Measurements from ENCODE around the gene FBXL19.

FBXL19 gene

DNA sequence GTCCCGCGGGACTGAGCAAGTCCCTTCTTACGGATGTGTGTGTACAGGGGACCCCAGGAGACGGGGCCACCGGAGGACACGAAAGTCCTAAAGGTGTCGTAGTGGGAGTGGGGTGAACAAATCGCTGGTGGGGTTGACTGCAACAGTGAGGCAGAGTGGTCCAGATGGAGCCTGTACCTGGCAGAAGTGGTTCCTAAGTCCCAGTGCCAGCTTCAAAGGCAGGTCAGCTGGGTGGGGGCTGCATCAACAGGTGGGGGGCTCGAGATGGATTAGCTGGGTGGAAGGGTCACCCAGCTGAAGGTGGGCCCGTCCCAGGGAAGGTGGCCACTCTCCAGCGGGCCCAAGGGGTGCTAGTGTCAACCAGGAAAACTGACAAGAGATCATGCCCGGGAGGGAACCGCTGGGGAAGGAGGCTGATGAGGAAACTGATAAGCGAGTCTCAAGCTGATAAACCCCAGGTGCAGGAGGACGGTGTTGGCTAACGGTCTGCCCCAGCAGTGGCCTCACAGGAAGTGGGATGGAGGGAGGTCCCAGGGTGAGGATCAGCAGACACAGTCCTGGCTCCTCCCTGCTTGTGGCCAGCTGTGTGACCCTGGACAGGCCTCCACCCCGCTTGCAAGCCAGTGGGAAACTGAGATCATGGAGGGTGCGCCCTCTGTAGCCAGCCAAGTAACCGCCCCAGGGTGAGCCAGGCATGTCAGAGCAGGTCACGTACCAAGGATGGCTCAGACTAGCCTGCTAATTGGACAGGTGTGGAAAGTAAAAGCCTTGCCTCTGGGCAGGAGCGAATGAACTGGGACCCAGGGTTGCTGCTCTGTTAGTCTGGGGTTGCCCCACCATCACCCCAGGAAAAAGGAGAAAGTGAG, 26.5 kb downstream of the FBXL19 start:
- DNase-seq (ENCODE audit: extremely low read depth, low read depth): peak; percentile 81
- TF ChIP-seq, protein P1, sequence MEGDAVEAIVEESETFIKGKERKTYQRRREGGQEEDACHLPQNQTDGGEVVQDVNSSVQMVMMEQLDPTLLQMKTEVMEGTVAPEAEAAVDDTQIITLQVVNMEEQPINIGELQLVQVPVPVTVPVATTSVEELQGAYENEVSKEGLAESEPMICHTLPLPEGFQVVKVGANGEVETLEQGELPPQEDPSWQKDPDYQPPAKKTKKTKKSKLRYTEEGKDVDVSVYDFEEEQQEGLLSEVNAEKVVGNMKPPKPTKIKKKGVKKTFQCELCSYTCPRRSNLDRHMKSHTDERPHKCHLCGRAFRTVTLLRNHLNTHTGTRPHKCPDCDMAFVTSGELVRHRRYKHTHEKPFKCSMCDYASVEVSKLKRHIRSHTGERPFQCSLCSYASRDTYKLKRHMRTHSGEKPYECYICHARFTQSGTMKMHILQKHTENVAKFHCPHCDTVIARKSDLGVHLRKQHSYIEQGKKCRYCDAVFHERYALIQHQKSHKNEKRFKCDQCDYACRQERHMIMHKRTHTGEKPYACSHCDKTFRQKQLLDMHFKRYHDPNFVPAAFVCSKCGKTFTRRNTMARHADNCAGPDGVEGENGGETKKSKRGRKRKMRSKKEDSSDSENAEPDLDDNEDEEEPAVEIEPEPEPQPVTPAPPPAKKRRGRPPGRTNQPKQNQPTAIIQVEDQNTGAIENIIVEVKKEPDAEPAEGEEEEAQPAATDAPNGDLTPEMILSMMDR (IDR thresholded peaks at IDR 0.05; ENCODE audit: low read depth, low read length): peak; percentile 7

DNA sequence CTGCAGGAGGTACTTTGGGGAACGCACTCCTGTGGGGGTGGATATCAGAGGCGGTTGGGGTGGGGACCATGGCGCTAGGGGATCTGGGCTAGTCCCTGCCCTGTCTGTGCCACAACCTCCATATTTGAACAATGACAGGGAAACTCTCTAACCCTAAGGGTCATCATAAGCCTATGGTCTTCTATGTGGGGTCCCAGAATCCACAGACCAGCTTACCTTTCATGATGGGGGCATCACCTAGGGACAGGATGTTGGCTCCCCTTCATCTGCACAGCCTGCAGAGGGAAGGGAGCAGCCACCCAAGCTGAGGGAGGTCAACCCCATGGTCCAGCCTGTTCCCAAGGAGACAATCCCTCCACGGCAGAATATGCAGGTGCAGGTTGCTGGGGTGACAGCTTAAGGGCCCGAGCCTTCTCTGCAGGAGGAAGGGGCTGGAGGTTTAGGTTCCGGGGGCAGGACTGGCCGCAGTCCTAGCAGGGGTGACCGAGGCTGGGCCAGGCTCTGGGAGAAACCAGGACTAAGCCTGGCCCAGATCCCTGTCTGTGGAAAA, 27.2 kb downstream of the FBXL19 start:
- DNase-seq (ENCODE audit: extremely low read depth, low read depth): no peak
- TF ChIP-seq, protein P1 (IDR thresholded peaks at IDR 0.05; ENCODE audit: low read depth, low read length): no peak

DNA sequence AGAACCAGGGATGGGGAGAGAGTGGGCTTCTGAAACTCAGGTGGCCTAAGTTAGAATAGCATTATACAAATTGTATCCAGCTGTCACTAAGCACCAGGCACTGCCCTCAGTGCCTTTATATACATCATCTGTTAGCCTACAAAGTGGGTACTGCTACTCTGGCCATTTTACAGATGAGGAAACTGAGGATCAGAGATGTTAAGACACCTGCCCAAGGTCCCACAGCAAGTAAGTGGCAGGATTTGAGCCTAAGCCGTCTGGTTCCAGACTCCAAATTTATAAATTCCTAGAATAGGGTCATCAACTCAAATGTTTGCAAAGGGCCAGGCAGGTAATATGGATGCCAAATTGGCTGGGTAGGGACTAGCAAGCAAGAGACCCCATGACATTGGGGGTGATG, 27.8 kb downstream of the FBXL19 start:
- no peak for DNase-seq (ENCODE audit: extremely low read depth, low read depth)
- TF ChIP-seq, protein P1 (IDR thresholded peaks at IDR 0.05; ENCODE audit: low read depth, low read length): no peak

DNA sequence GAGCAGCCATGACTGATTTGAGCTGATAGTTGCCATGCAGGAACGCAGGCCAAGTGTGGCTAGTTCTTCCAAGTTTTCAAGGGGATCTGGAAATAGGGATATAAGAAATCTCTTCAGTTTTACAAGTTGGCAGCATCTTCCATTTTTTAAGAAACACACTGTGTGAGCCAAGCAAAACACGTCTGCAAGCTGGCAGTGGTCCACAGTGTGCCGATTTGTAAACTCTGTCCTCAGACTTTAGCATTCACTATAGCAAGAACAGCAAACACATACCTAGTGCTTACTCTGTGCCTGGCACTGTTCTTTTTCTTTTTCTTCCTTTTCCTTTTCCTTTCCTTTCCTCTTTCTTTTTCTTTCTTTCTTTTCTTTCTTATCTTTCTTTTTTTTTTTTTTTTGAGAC, 28.4 kb downstream of the FBXL19 start:
- no peak for DNase-seq (ENCODE audit: extremely low read depth, low read depth)

DNA sequence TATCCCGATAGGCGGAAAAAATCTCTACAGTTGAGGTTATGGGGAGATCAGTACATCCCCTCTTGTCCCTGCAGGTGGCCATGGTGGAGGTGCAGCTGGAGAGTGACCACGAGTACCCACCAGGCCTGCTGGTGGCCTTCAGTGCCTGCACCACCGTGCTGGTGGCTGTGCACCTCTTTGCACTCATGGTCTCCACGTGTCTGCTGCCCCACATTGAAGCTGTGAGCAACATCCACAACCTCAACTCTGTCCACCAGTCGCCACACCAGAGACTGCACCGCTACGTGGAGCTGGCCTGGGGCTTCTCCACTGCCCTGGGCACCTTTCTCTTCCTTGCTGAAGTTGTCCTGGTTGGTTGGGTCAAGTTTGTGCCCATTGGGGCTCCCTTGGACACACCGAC, 29.7 kb downstream of the FBXL19 start:
- TF ChIP-seq, protein P1 (IDR thresholded peaks at IDR 0.05; ENCODE audit: low read depth, low read length): no peak
- no peak for DNase-seq (ENCODE audit: extremely low read depth, low read depth)

More for the DNA sequence above, 28.4 kb downstream of the FBXL19 start:
- TF ChIP-seq, protein P1 (IDR thresholded peaks at IDR 0.05; ENCODE audit: low read depth, low read length): no peak

DNA sequence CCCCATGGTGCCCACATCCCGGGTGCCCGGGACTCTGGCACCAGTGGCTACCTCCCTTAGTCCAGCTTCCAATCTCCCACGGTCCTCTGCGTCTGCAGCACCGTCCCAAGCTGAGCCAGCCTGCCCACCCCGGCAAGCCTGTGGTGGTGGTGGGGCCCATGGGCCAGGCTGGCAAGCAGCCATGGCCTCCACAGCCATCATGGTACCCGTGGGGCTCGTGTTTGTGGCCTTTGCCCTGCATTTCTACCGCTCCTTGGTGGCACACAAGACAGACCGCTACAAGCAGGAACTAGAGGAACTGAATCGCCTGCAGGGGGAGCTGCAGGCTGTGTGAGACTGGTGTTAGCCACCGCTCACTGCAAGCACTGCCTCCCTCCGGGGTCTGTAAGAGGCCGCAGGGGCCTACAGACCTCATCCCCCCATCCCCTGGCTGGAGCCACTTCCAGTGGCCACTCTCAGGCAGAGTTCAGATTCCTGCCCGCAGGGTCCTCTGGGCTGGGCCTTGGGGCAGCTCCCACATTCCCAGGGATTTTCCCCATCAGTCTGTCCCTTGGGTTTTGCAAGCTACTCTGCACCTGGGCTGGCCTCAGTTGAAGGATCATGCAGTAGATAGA, 30.2 kb downstream of the FBXL19 start:
- TF ChIP-seq, protein P1 (IDR thresholded peaks at IDR 0.05; ENCODE audit: low read depth, low read length): peak; percentile 74

DNA sequence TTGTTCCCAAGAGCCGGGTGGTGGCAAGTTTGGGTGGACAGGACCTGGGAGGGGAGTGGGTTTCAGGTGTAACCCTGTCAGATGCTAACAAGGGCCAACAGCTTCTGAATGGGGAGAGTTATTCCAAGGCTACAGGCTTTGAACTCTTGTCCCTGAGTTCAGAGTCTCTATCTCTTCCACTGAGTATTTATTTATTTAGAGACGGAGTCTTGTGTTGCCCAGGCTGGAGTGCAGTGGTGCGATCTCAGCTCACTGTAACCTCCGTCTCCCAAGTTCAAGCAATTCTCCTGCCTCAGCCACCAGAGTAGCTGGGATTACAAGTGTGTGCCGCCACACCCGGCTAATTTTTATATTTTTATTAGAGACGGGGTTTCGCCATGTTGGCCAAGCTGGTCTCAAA, 31.6 kb downstream of the FBXL19 start:
- no peak for DNase-seq (ENCODE audit: extremely low read depth, low read depth)
- TF ChIP-seq, protein P1 (IDR thresholded peaks at IDR 0.05; ENCODE audit: low read depth, low read length): no peak

More for the DNA sequence above, 30.2 kb downstream of the FBXL19 start:
- DNase-seq (ENCODE audit: extremely low read depth, low read depth): no peak
